Natural killer cell (primary cell): Measurements from ENCODE around the gene PC. TPM values are rescaled to one million over a fixed set of nuclear protein-coding genes. Genes with fewer than 3 reads are reported as not detected.

Experiments used
- ATAC-seq, 3 donors: fragments of 150-1000 bp in 2 of 3; fragments of 200-7000 bp in 1 of 3; cut with Tn5 transposase; 1 replicate in 1 of 3; 2 replicates in 2 of 3; pipeline ENCODE4 v1.10.0; 2021; ENCODE audit warnings: mild to moderate bottlenecking in 2 of 3, moderate library complexity in 2 of 3
- DNase-seq, 2 donors: peaks; one replicate each; pipeline versions ENCODE4 v3.0.0 to v3.0.0-alpha.2; 2013 to 2021; ENCODE audit warnings: mixed read lengths in 1 of 2
- H3K27ac ChIP-seq: one replicate; pipeline ENCODE4 v1.5.1; 2013; ENCODE audit warnings: mild to moderate bottlenecking, low read length
- H3K27me3 ChIP-seq: one replicate; pipeline ENCODE4 v1.6.1; 2013; ENCODE audit warnings: low read length; ENCODE audit not compliant: control insufficient read depth, insufficient read depth
- H3K36me3 ChIP-seq: one replicate; pipeline ENCODE4 v1.6.1; 2013; ENCODE audit warnings: low read length; ENCODE audit not compliant: control insufficient read depth, insufficient read depth
- H3K4me1 ChIP-seq: one replicate; pipeline ENCODE4 v1.6.1; 2013; ENCODE audit warnings: low read length; ENCODE audit not compliant: control insufficient read depth, insufficient read depth
- H3K4me3 ChIP-seq: one replicate; pipeline ENCODE4 v1.5.1; 2013; ENCODE audit warnings: low read length
- H3K9me3 ChIP-seq: one replicate; pipeline ENCODE4 v1.6.1; 2013; ENCODE audit warnings: low read length; ENCODE audit not compliant: control insufficient read depth, insufficient read depth
- H3K27ac Mint-ChIP-seq, 2 donors: one replicate each; pipeline ENCODE4 v1.8.0; 2022; ENCODE audit warnings: mild to moderate bottlenecking in 2 of 2, mixed read lengths in 2 of 2, moderate library complexity in 1 of 2
- H3K27me3 Mint-ChIP-seq, 2 donors: one replicate each; pipeline ENCODE4 v1.8.0; 2022; ENCODE audit warnings: low read depth in 2 of 2, mixed read lengths in 2 of 2
- H3K36me3 Mint-ChIP-seq: one replicate; pipeline ENCODE4 v1.8.0; 2022; ENCODE audit warnings: mixed read lengths
- H3K4me1 Mint-ChIP-seq, 2 donors: one replicate each; pipeline ENCODE4 v1.8.0; 2022; ENCODE audit warnings: mixed read lengths in 2 of 2
- H3K4me3 Mint-ChIP-seq: one replicate; pipeline ENCODE4 v1.8.0; 2022; ENCODE audit warnings: mild to moderate bottlenecking, moderate library complexity, mixed read lengths
- H3K9me3 Mint-ChIP-seq, 2 donors: one replicate each; pipeline ENCODE4 v1.8.0; 2022; ENCODE audit warnings: mixed read lengths in 2 of 2
- CTCF ChIP-seq: fragments of 200-600 bp; IDR thresholded peaks from one replicate; pipeline ENCODE4 v1.8.0; 2022; ENCODE audit warnings: antibody characterized with exemption
- WGBS: methylation state at CpG from one replicate; pipeline ENCODE4 v1.1.7; 2013; ENCODE audit warnings: missing lambda C conversion rate; ENCODE audit not compliant: insufficient coverage; 5-methylcytosine and 5-hydroxymethylcytosine counted together
- intact Hi-C: fragments of 100-400 bp; cut with micrococcal nuclease; formaldehyde crosslinking; loops from one replicate; pipeline ENCODE4 v1.14.2; 2022
- total RNA-seq, 4 donors: library from RNA; stranded (reverse); fragments of 120-200 nt in 1 of 4; gene quantifications; one replicate each; pipeline versions ENCODE4 v1.2.3 to v1.2.4, GENCODE V29; 2013 to 2022

PC gene
- total RNA-seq, 3 donors from 2014 or later (not counting 1 experiment from before 2014, with no cell fraction given), result 4.1 to 5.9 (median 4.6) TPM

- no peaks in the 10 kb centered on the region for H3K4me1 Mint-ChIP-seq
- no peak for DNase-seq
- Histone ChIP-seq H3K9me3 (no peaks in the 10 kb centered on the region), H3K27me3 (no peaks in the 10 kb centered on the region), H3K4me3 (no peak overlapping the region), H3K4me1 (no peaks in the 10 kb centered on the region), H3K36me3 (no peaks in the 10 kb centered on the region), H3K27ac (no peak overlapping the region)
- TF ChIP-seq CTCF, result no peak
- H3K9me3 Mint-ChIP-seq, result no peaks in the 10 kb centered on the region
- no peak for ATAC-seq
- no peak overlapping the region for H3K4me3 Mint-ChIP-seq
- intact Hi-C loops, result no loop called here
- H3K27me3 Mint-ChIP-seq, result no peaks in the 10 kb centered on the region
- H3K27ac Mint-ChIP-seq, result no peak overlapping the region
- no peaks in the 10 kb centered on the region for H3K36me3 Mint-ChIP-seq
- WGBS, result 94% methylated on average over 4 of the region's 4 CpGs
Measured at GRCh38 chr11:66823700-66824099, 134.5 kb downstream of the PC start.

GRCh38 chr11:66820901-66821300, 137.3 kb downstream of the PC start:
- H3K9me3 Mint-ChIP-seq, result no peaks in the 10 kb centered on the region

GRCh38 chr11:66820381-66820780, 137.8 kb downstream of the PC start:
- Histone ChIP-seq H3K27me3 (no peaks in the 10 kb centered on the region), H3K36me3 (no peaks in the 10 kb centered on the region), H3K27ac (no peak overlapping the region), H3K4me3 (no peak overlapping the region), H3K9me3 (no peaks in the 10 kb centered on the region), H3K4me1 (no peaks in the 10 kb centered on the region)
- DNase-seq (no peak), ATAC-seq (no peak)
- H3K9me3 Mint-ChIP-seq, result no peaks in the 10 kb centered on the region
- 98% methylated on average over 3 of the region's 3 CpGs for WGBS
- intact Hi-C loops, result no loop called here
- no peak for TF ChIP-seq CTCF
- no peak overlapping the region for H3K27ac Mint-ChIP-seq
- H3K4me1 Mint-ChIP-seq, result no peaks in the 10 kb centered on the region
- no peaks in the 10 kb centered on the region for H3K27me3 Mint-ChIP-seq
- no peak overlapping the region for H3K4me3 Mint-ChIP-seq
- no peaks in the 10 kb centered on the region for H3K36me3 Mint-ChIP-seq

More at GRCh38 chr11:66820901-66821300, 137.3 kb downstream of the PC start:
- Histone ChIP-seq H3K27ac (no peak overlapping the region), H3K9me3 (no peaks in the 10 kb centered on the region), H3K4me1 (no peaks in the 10 kb centered on the region), H3K4me3 (no peak overlapping the region), H3K36me3 (no peaks in the 10 kb centered on the region), H3K27me3 (no peaks in the 10 kb centered on the region)
- WGBS, result 97% methylated on average over 3 of the region's 3 CpGs
- no peak for TF ChIP-seq CTCF
- no peak overlapping the region for H3K27ac Mint-ChIP-seq
- H3K36me3 Mint-ChIP-seq, result no peaks in the 10 kb centered on the region
- no peak overlapping the region for H3K4me3 Mint-ChIP-seq
- DNase-seq, result no peak
- intact Hi-C loops, result no loop called here
- H3K4me1 Mint-ChIP-seq, result no peaks in the 10 kb centered on the region
- ATAC-seq, result no peak
- H3K27me3 Mint-ChIP-seq, result no peaks in the 10 kb centered on the region

GRCh38 chr11:66818231-66818955, 139.8 kb downstream of the PC start:
- no peaks in the 10 kb centered on the region for H3K27me3 ChIP-seq
- Mint-ChIP-seq H3K27me3 (no peaks in the 10 kb centered on the region), H3K9me3 (no peaks in the 10 kb centered on the region), H3K36me3 (no peaks in the 10 kb centered on the region), H3K4me1 (no peaks in the 10 kb centered on the region), H3K4me3 (no peak overlapping the region), H3K27ac (no peak overlapping the region)
- H3K27ac ChIP-seq, result no peak overlapping the region
- no peaks in the 10 kb centered on the region for H3K9me3 ChIP-seq
- no peaks in the 10 kb centered on the region for H3K36me3 ChIP-seq
- intact Hi-C loops, result no loop called here
- no peak overlapping the region for H3K4me3 ChIP-seq
- no peak for TF ChIP-seq CTCF
- DNase-seq (no peak), ATAC-seq (no peak)
- no peaks in the 10 kb centered on the region for H3K4me1 ChIP-seq
- 90% methylated on average over 3 of the region's 3 CpGs for WGBS
